Keratinocyte (primary cell): ENCODE results near the gene ZFYVE1. TPM values are rescaled to one million over a fixed set of nuclear protein-coding genes. Genes with fewer than 3 reads are reported as not detected.

ENCODE experiments used
- DNase-seq: peaks from one replicate; pipeline ENCODE4 v3.0.0-alpha.2; 2011; ENCODE audit warnings: low read depth, missing footprints, low spot score
- FAIRE-seq: peaks from 2 replicates; lab custom pipeline; 2011; peaks lifted over from hg19 to GRCh38; lab: Jason Lieb, UNC
- H2AFZ ChIP-seq: 2 replicates; pipeline ENCODE4 v1.6.0; 2012; ENCODE audit warnings: low read length, control low read depth, inconsistent platforms; ENCODE audit not compliant: control insufficient read depth
- H3K27ac ChIP-seq: 2 replicates; pipeline ENCODE4 v1.5.1; 2011; ENCODE audit warnings: low read length; ENCODE audit not compliant: control insufficient read depth, insufficient read depth
- H3K27me3 ChIP-seq: 3 replicates; pipeline ENCODE4 v1.6.0; 2011; ENCODE audit warnings: low read length; ENCODE audit not compliant: control insufficient read depth, insufficient read depth; ENCODE audit errors: extremely low read depth
- H3K36me3 ChIP-seq, 2 experiments: 2 replicates in 1 of 2; 3 replicates in 1 of 2; pipeline ENCODE4 v1.5.1; 2011; ENCODE audit warnings: low read length in 2 of 2, mild to moderate bottlenecking in 1 of 2; ENCODE audit not compliant: control insufficient read depth in 2 of 2, insufficient read depth in 2 of 2; ENCODE audit errors: extremely low read depth in 1 of 2
- H3K4me1 ChIP-seq: 3 replicates; pipeline ENCODE4 v1.5.1; 2011; ENCODE audit warnings: low read length; ENCODE audit not compliant: control insufficient read depth, insufficient read depth; ENCODE audit errors: extremely low read depth
- H3K4me2 ChIP-seq: 3 replicates; pipeline ENCODE4 v1.6.0; 2011; ENCODE audit warnings: low read depth, low read length; ENCODE audit not compliant: control insufficient read depth, insufficient read depth; ENCODE audit errors: extremely low read depth
- H3K4me3 ChIP-seq, 3 experiments: fragments of 200-600 bp in 1 of 3; sonication (generic) in 1 of 3; 2 replicates in 2 of 3; 3 replicates in 1 of 3; pipeline ENCODE4 v1.5.1; 2011 to 2016; ENCODE audit warnings: low read length in 3 of 3, mild to moderate bottlenecking in 3 of 3, control low read depth in 2 of 3, inconsistent platforms in 1 of 3, low read depth in 1 of 3, mixed read lengths in 1 of 3, mixed run types in 1 of 3, moderate library complexity in 1 of 3; ENCODE audit not compliant: control insufficient read depth in 2 of 3, insufficient read depth in 2 of 3; ENCODE audit errors: extremely low read depth in 1 of 3
- H3K79me2 ChIP-seq: 2 replicates; pipeline ENCODE4 v1.6.0; 2012; ENCODE audit warnings: low read length; ENCODE audit not compliant: control insufficient read depth, insufficient read depth
- H3K9ac ChIP-seq: 3 replicates; pipeline ENCODE4 v1.6.0; 2011; ENCODE audit warnings: low read length; ENCODE audit not compliant: control insufficient read depth, insufficient read depth; ENCODE audit errors: extremely low read depth
- H3K9me1 ChIP-seq: 3 replicates; pipeline ENCODE4 v1.6.0; 2011; ENCODE audit warnings: low read length; ENCODE audit not compliant: control insufficient read depth, insufficient read depth; ENCODE audit errors: extremely low read depth
- H3K9me3 ChIP-seq: 2 replicates; pipeline ENCODE4 v1.5.1; 2012; ENCODE audit warnings: low read depth, low read length; ENCODE audit not compliant: control insufficient read depth
- H4K20me1 ChIP-seq: 3 replicates; pipeline ENCODE4 v1.6.0; 2011; ENCODE audit warnings: low read length; ENCODE audit not compliant: control insufficient read depth, insufficient read depth; ENCODE audit errors: extremely low read depth
- CTCF ChIP-seq, 3 experiments: IDR thresholded peaks in 1 of 3; conservative IDR thresholded peaks in 1 of 3; optimal IDR thresholded peaks in 1 of 3; 2 replicates in 2 of 3; 3 replicates in 1 of 3; pipeline versions ENCODE3 to v1.5.1; 2011; ENCODE audit warnings: low read length in 3 of 3, mild to moderate bottlenecking in 3 of 3, moderate library complexity in 2 of 3, control low read depth in 1 of 3, inconsistent platforms in 1 of 3; ENCODE audit not compliant: insufficient read depth in 2 of 3; ENCODE audit errors: extremely low read depth in 1 of 3
- EZH2 ChIP-seq: IDR thresholded peaks from one replicate; pipeline ENCODE4 v1.6.1; 2012; ENCODE audit warnings: inconsistent platforms, mild to moderate bottlenecking, low read length, moderate library complexity
- dilution Hi-C: fragments of 300-500 bp; cut with MboI; formaldehyde crosslinking; loops from one replicate; pipeline ENCODE4 v1.7.0; 2020; ENCODE audit warnings: low sequenced_read_pairs; ENCODE audit not compliant: extremely low pct_ligation_motif_present
- polyA plus RNA-seq, 5 experiments: library from polyadenylated mRNA; depleted of rRNA in 3 of 5; stranded (reverse) in 3 of 5; stranded (forward) in 1 of 5; unstranded in 1 of 5; fragments of >200 nt; gene quantifications; 1 replicate in 1 of 5; 2 replicates in 3 of 5; 3 replicates in 1 of 5; pipeline versions ENCODE4 v1.2.1 to v1.2.3, GENCODE V29; 2011 to 2012; ENCODE audit warnings: missing spikeins in 2 of 5, low read depth in 1 of 5, low replicate concordance in 1 of 5
- small RNA-seq, 3 experiments: library from RNA; depleted of rRNA; stranded (forward); fragments of <200 nt; gene quantifications; one replicate each; pipeline ENCODE3, GENCODE V24; 2012; ENCODE audit warnings: low read depth in 3 of 3, low replicate concordance in 1 of 3; ENCODE audit not compliant: insufficient read length in 3 of 3

The ZFYVE1 gene
- polyA plus RNA-seq, 1 donor (not counting 4 experiments of a cell fraction or from before 2014, with no cell fraction given), result 10.8 TPM

DNA sequence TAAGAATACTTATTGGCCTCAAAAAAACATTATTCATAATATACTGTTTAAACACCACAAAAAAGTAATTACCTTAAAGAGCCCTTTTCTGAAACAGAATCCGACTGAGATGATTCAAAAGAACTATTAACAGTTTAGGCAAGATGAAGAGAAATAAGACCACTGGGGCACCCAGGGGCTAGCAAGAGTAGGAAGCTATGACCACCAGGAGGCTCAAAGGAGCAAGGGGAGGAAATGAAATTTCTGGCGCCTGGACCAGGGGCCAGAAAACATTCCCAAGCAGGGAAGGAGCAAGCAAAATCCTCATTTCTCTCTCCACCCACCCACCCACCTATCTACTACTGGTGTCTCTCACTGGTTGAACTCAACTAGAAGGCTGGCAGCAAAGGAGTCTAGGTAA, 106.9 kb downstream of the ZFYVE1 start:
- no peak for DNase-seq

More for the DNA sequence above, 106.9 kb downstream of the ZFYVE1 start:
- dilution Hi-C loops, result no loop called here
- Histone ChIP-seq H3K9me1 (no peaks in the 10 kb centered on the region), H3K4me3 (no peak overlapping the region), H3K4me2 (no peak overlapping the region), H3K9me3 (no peaks in the 10 kb centered on the region), H3K4me1 (no peaks in the 10 kb centered on the region), H3K36me3 (no peaks in the 10 kb centered on the region), H2AFZ (no peak overlapping the region), H3K27me3 (peaks cover 19% of the 10 kb centered on the region), H3K9ac (no peak overlapping the region), H3K27ac (no peak overlapping the region), H3K79me2 (no peaks in the 10 kb centered on the region), H4K20me1 (no peaks in the 10 kb centered on the region)
- FAIRE-seq, result no peak
- TF ChIP-seq CTCF (optimal IDR thresholded peaks at IDR 0.05 in 1 of 3, IDR thresholded peaks at IDR 0.05 in 1 of 3, conservative IDR thresholded peaks at IDR 0.05 in 1 of 3; ENCODE audit: extremely low read depth in 1 of 3, insufficient read depth in 2 of 3, low read length in 3 of 3), result no peak
- no peak for TF ChIP-seq EZH2

Small RNA genes lying within 50 kb of the gene (small RNA-seq; reads per million reads assigned to genes)
- 0 reads per million in 3 experiments for gene RN7SL586P

Other genes starting within 250 kb of the ZFYVE1 start
- 0.61 to 1.1 TPM (median 0.66 TPM) in 3 replicates for gene DPF3, start 133.0 kb downstream of the ZFYVE1 start, polyA plus RNA-seq
- gene DCAF4, start 100.6 kb downstream of the ZFYVE1 start, polyA plus RNA-seq, result 20.8 to 34.1 TPM (median 26.1 TPM) in 3 replicates
- gene RBM25, start 31.4 kb upstream of the ZFYVE1 start, polyA plus RNA-seq, result 25.6 to 47.4 TPM (median 27.0 TPM) in 3 replicates
- 19.2 to 32.6 TPM (median 31.6 TPM) in 3 replicates for gene PSEN1, start 109.4 kb upstream of the ZFYVE1 start, polyA plus RNA-seq
- gene PAPLN, start 210.4 kb upstream of the ZFYVE1 start, polyA plus RNA-seq, result 4.7 to 18.6 TPM (median 8.2 TPM) in 3 replicates